ENCODE data around the gene C17orf113.

DNA sequence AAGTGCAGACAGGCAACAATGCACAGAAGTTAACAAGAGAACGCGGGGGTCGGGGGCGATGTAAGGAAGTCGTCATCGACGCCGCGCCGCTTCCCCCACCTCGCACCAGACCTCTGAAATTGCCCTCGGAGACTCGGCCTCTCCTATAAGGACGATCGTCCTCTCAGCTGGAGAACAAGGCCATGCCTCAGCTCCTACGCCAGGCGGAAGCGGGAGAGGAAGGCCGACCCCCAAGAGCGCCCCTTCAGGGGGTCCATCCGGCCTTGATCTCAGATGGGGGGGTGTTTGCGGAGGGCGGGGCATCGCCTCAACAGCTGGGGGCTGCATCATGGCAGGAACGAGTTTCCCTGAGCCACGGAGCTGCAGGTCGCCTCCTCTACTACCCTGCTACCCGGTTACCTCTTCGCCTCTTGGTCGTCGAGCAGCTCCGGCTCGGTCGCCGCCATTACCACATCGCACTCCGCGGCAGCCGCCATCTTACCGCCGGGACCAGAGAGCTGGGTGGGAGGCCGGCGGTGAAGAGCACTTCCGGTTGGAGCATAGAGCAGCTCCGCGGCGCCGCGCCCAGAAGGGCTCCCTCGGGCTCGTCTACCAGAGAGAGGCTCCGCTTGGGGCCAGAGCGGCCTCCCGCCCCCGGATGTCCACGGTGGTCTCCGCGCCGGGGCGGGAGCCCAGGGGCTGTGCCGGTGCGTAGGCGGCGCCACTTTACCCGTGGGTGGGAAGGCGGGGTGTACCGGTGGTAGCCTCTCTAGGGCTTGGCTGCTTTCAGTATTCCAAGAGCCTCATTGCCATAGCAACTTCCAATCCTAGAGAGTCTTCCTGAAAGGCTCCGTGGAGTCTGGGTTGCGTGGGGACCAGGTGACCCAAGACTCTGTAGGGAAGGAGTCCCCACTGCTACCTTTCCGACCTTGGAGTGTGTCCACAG, 33.2 kb downstream of the C17orf113 start, which contains the start of gene DNAJC7:
- TF ChIP-seq, protein P1, sequence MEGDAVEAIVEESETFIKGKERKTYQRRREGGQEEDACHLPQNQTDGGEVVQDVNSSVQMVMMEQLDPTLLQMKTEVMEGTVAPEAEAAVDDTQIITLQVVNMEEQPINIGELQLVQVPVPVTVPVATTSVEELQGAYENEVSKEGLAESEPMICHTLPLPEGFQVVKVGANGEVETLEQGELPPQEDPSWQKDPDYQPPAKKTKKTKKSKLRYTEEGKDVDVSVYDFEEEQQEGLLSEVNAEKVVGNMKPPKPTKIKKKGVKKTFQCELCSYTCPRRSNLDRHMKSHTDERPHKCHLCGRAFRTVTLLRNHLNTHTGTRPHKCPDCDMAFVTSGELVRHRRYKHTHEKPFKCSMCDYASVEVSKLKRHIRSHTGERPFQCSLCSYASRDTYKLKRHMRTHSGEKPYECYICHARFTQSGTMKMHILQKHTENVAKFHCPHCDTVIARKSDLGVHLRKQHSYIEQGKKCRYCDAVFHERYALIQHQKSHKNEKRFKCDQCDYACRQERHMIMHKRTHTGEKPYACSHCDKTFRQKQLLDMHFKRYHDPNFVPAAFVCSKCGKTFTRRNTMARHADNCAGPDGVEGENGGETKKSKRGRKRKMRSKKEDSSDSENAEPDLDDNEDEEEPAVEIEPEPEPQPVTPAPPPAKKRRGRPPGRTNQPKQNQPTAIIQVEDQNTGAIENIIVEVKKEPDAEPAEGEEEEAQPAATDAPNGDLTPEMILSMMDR (IDR thresholded peaks at IDR 0.05) = no peak
- TF ChIP-seq POLR2A (IDR thresholded peaks at IDR 0.05) = peak in 1 of 2 donors; percentile 59

Measured in suprapubic skin (tissue), 3 donors.